GM18870 (cell line): ENCODE measurements around the gene MAU2.

Source experiments
- ATAC-seq: cut with Tn5 transposase; IDR thresholded peaks from one replicate; pipeline ENCODE4 v1.9.1; 2021; ENCODE audit warnings: moderate library complexity; ENCODE audit not compliant: unreplicated experiment

Gene MAU2

DNA sequence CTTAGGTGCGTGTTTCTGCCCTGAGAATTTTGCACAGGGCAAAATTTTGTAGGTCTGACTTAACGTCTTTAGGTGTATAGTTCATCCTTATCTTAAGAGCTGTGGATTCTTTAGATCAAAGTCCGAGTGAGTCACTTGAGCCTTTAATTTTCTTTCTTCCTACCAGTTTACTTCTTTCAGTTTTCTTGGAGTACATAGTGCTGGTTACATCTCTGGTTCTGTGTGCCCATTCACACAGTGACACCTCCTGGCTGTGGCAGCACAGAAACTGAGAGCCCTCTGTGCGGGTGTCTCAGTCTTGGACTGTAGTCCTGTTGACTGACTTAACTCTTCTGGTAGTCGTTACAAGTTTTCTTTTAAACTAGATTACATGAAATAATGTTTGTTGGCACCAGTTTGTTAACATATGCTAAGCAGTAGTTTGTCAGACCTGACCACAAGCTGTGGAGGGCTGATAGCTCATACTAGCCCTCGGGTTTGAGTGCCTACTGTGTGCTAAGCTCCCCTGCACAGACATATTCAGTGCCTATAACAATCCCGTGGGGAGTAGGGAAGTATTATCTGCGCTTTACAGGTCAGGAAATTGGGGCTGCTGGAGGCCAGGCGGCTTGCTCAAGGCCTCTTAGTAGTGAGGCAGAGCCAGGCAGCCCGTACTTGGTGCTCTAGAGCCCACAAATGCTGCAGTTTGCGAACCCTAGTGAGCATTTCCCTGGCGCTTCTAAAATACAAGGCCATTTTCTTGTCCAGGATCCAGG is 86.4 kb downstream of the MAU2 start:
- ATAC-seq: no peak

DNA sequence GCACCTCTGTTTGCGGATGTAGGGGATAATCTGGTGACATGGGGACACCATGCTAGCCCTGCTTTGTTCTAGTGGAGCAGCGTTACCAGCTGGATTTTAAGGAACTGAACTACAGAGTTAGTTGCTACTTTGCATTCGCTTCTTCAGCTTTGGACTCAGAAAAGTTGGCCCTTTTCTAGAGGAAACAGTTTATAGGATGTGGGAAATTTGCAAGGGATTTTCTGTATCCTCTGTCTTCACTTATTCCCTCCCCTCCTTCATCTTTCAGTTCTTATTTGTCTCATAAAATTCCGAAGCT is 87.0 kb downstream of the MAU2 start:
- no peak for ATAC-seq
